Neural cell (in vitro differentiated cells): ENCODE data around the gene PKDCC. TPM values are rescaled to one million over a fixed set of nuclear protein-coding genes. Genes with fewer than 3 reads are reported as not detected.
"Not testable (repeated sequence)": the region's sequence is repeated elsewhere in the genome, so short reads cannot be mapped to it uniquely, and the experiment has no call there.

Experiments
- H2AFZ ChIP-seq: fragments of 200-600, 300-800 bp; sonication (generic), shearing (Covaris generic); 2 replicates; pipeline ENCODE4 v1.6.0; 2014; ENCODE audit warnings: low read depth, mild to moderate bottlenecking, antibody characterized with exemption, low read length, moderate library complexity
- H3F3A ChIP-seq: fragments of 200-600 bp; shearing (Covaris generic); 2 replicates; pipeline ENCODE4 v1.6.1; 2016; ENCODE audit warnings: mild to moderate bottlenecking, moderate library complexity, mixed read lengths, antibody characterized with exemption, low read length; ENCODE audit not compliant: insufficient read depth, poor library complexity, severe bottlenecking
- H3K27ac ChIP-seq: fragments of 200-600, 300-800 bp; sonication (generic), shearing (Covaris generic); 2 replicates; pipeline ENCODE4 v1.5.1; 2014; ENCODE audit warnings: mild to moderate bottlenecking, low read length, moderate library complexity
- H3K27me3 ChIP-seq: fragments of 300-800, 200-600 bp; sonication (generic), shearing (Covaris generic); 2 replicates; pipeline ENCODE4 v1.6.0; 2014; ENCODE audit warnings: mild to moderate bottlenecking, low read depth, low read length, moderate library complexity; ENCODE audit not compliant: insufficient read depth
- H3K36me3 ChIP-seq: fragments of 300-800, 200-600 bp; sonication (generic), shearing (Covaris generic); 2 replicates; pipeline ENCODE4 v1.5.1; 2014; ENCODE audit warnings: mild to moderate bottlenecking, antibody characterized with exemption, low read length, moderate library complexity; ENCODE audit not compliant: insufficient read depth
- H3K4me2 ChIP-seq: fragments of 300-800, 200-600 bp; sonication (generic), shearing (Covaris generic); 2 replicates; pipeline ENCODE4 v1.6.0; 2014; ENCODE audit warnings: mild to moderate bottlenecking, low read length
- H3K4me3 ChIP-seq: fragments of 300-800, 200-600 bp; sonication (generic), shearing (Covaris generic); 2 replicates; pipeline ENCODE4 v1.5.1; 2014; ENCODE audit warnings: mild to moderate bottlenecking, low read length, moderate library complexity
- H3K79me2 ChIP-seq: fragments of 200-600 bp; shearing (Covaris generic); replicated peaks from 2 replicates; pipeline ENCODE4 v1.6.0; 2014; ENCODE audit warnings: mild to moderate bottlenecking, low read length, moderate library complexity; ENCODE audit not compliant: insufficient read depth
- H3K9ac ChIP-seq: fragments of 300-800, 200-600 bp; sonication (generic), shearing (Covaris generic); 2 replicates; pipeline ENCODE4 v1.6.1; 2016; ENCODE audit warnings: mild to moderate bottlenecking, low read length, mixed read lengths
- H3K9me2 ChIP-seq: fragments of 200-600 bp; shearing (Covaris generic); 2 replicates; pipeline ENCODE4 v1.6.1; 2016; ENCODE audit warnings: mild to moderate bottlenecking, low read length, mixed read lengths; ENCODE audit not compliant: insufficient read depth
- H3K9me3 ChIP-seq: fragments of 200-600, 300-800 bp; sonication (generic), shearing (Covaris generic); 2 replicates; pipeline ENCODE4 v1.6.1; 2016; ENCODE audit warnings: mild to moderate bottlenecking, mixed run types, low read length, moderate library complexity, mixed read lengths
- H4K20me1 ChIP-seq: fragments of 200-600 bp; shearing (Covaris generic); 2 replicates; pipeline ENCODE4 v1.6.1; 2016; ENCODE audit warnings: mild to moderate bottlenecking, mixed run types; ENCODE audit not compliant: insufficient read depth
- CTCF ChIP-seq: fragments of 450-650 bp; IDR thresholded peaks from 2 replicates; pipeline ENCODE4 v1.5.1; 2014; ENCODE audit warnings: antibody characterized with exemption, mild to moderate bottlenecking, moderate library complexity; ENCODE audit not compliant: poor library complexity, severe bottlenecking
- EP300 ChIP-seq: fragments of 450-650 bp; conservative IDR thresholded peaks from 2 replicates; pipeline ENCODE4 v1.6.1; 2014; ENCODE audit warnings: antibody characterized with exemption, mild to moderate bottlenecking, moderate library complexity; ENCODE audit not compliant: poor library complexity, severe bottlenecking
- EZH2 ChIP-seq: fragments of 200-600, 300-800 bp; shearing (Covaris generic), sonication (generic); IDR thresholded peaks from 2 replicates; pipeline ENCODE4 v1.6.1; 2014; ENCODE audit warnings: antibody characterized with exemption, low read length, borderline replicate concordance, mild to moderate bottlenecking; ENCODE audit not compliant: insufficient read depth, poor library complexity, severe bottlenecking
- MXI1 ChIP-seq: fragments of 450-650 bp; conservative IDR thresholded peaks from 2 replicates; pipeline ENCODE4 v1.6.1; 2014; ENCODE audit warnings: antibody characterized with exemption, mild to moderate bottlenecking; ENCODE audit not compliant: poor library complexity, severe bottlenecking
- POLR2AphosphoS5 ChIP-seq: IDR thresholded peaks from 2 replicates; pipeline ENCODE4 v1.6.1; 2012
- RAD21 ChIP-seq: fragments of 450-650 bp; conservative IDR thresholded peaks from 2 replicates; pipeline ENCODE4 v1.6.1; 2014; ENCODE audit warnings: antibody characterized with exemption, mild to moderate bottlenecking, moderate library complexity
- REST ChIP-seq: IDR thresholded peaks from 2 replicates; pipeline ENCODE4 v1.6.1; 2012; ENCODE audit warnings: borderline replicate concordance
- SMC3 ChIP-seq: fragments of 450-650 bp; conservative IDR thresholded peaks from 2 replicates; pipeline ENCODE4 v1.6.1; 2014; ENCODE audit warnings: antibody characterized with exemption, mild to moderate bottlenecking, moderate library complexity; ENCODE audit not compliant: poor library complexity
- TAF1 ChIP-seq: IDR thresholded peaks from 2 replicates; pipeline ENCODE4 v1.6.1; 2012; ENCODE audit warnings: low read depth
- polyA plus RNA-seq: library from polyadenylated mRNA; depleted of rRNA; stranded (reverse); fragments of >200 nt; gene quantifications from 2 replicates; pipeline ENCODE4 v1.2.3, GENCODE V29; 2014

The PKDCC gene
- polyA plus RNA-seq, 1 donor from 2014 or later, result 37.4 TPM

DNA sequence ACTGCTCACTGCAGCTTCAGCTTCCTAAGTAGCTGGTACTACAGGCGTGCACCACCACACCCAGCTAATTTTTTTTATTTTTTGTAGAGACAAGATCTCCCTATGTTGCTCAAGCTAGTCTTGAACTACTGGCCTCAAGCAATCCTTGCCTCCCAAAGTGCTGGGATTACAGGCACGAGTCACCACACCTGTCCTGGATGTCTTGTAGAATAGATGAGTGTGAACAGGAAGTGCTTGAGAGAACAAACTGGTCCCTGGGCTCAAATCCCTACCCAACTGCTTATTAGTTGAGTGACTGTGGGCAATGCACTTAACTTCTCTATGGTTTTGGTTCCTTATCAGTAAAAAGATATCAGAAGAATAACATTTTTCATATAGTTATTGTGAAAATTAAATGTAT lies 34.2 kb downstream of the PKDCC start:
- H3K9me2 ChIP-seq, result no peaks in the 10 kb centered on the region
- TF ChIP-seq POLR2AphosphoS5 (no peak), EZH2 (no peak), CTCF (no peak), MXI1 (no peak), REST (no peak), RAD21 (no peak), SMC3 (no peak), EP300 (no peak), TAF1 (no peak)
- H3K36me3 ChIP-seq, result no peaks in the 10 kb centered on the region
- H2AFZ ChIP-seq, result no peak overlapping the region
- no peaks in the 10 kb centered on the region for H3K9me3 ChIP-seq
- no peaks in the 10 kb centered on the region for H4K20me1 ChIP-seq
- no peaks in the 10 kb centered on the region for H3K27me3 ChIP-seq
- no peaks in the 10 kb centered on the region for H3K79me2 ChIP-seq
- no peaks in the 10 kb centered on the region for H3F3A ChIP-seq
- no peak overlapping the region for H3K4me3 ChIP-seq
- no peak overlapping the region for H3K9ac ChIP-seq
- no peak overlapping the region for H3K4me2 ChIP-seq
- no peak overlapping the region for H3K27ac ChIP-seq

- no peak overlapping the region for H2AFZ ChIP-seq
- H3K9ac ChIP-seq, result no peak overlapping the region
- no peak overlapping the region for H3K27ac ChIP-seq
- H3F3A ChIP-seq, result no peaks in the 10 kb centered on the region
- H3K9me2 ChIP-seq, result no peaks in the 10 kb centered on the region
- no peaks in the 10 kb centered on the region for H3K36me3 ChIP-seq
- no peak overlapping the region for H3K4me3 ChIP-seq
- no peak for TF ChIP-seq EZH2
- no peak for TF ChIP-seq CTCF
- TF ChIP-seq RAD21, result no peak
- no peak for TF ChIP-seq EP300
- TF ChIP-seq TAF1, result no peak
- TF ChIP-seq SMC3, result no peak
- no peak for TF ChIP-seq POLR2AphosphoS5
- no peak for TF ChIP-seq MXI1
- TF ChIP-seq REST, result no peak
- no peaks in the 10 kb centered on the region for H3K27me3 ChIP-seq
- H4K20me1 ChIP-seq, result no peaks in the 10 kb centered on the region
- H3K79me2 ChIP-seq, result no peaks in the 10 kb centered on the region
- H3K9me3 ChIP-seq, result no peaks in the 10 kb centered on the region
- no peak overlapping the region for H3K4me2 ChIP-seq
Measured at GRCh38 chr2:42084231-42084671, 36.4 kb downstream of the PKDCC start.

GRCh38 chr2:42085070-42085469 lies 37.2 kb downstream of the PKDCC start:
- not testable (repeated sequence) for H3K4me2 ChIP-seq, H3K36me3 ChIP-seq, H3F3A ChIP-seq, H3K9me3 ChIP-seq, H3K79me2 ChIP-seq, H3K27ac ChIP-seq, H3K9ac ChIP-seq, H3K4me3 ChIP-seq, H3K9me2 ChIP-seq, H4K20me1 ChIP-seq, H3K27me3 ChIP-seq, H2AFZ ChIP-seq
